Spleen (tissue), 13 donors: Measurements from ENCODE around the gene REN. TPM values are rescaled to one million over a fixed set of nuclear protein-coding genes. Genes with fewer than 3 reads are reported as not detected.

Experiments
- DNase-seq: peaks from one replicate; pipeline ENCODE4 v3.0.0-alpha.2; 2020
- H3K27ac ChIP-seq, 8 donors: fragments of 200-600 bp; sonication (generic) in 7 of 8; 1 replicate in 4 of 8; 2 replicates in 4 of 8; pipeline versions ENCODE4 v1.5.0 to v1.8.0; 2016 to 2021; ENCODE audit warnings: inconsistent platforms in 4 of 8, mild to moderate bottlenecking in 4 of 8, moderate library complexity in 1 of 8
- H3K27me3 ChIP-seq, 7 donors: fragments of 200-600 bp; sonication (generic) in 6 of 7; replicated peaks in 1 of 7; 1 replicate in 4 of 7; 2 replicates in 3 of 7; pipeline versions ENCODE4 v1.5.0 to v1.8.0; 2016 to 2021; ENCODE audit warnings: inconsistent platforms in 3 of 7, mild to moderate bottlenecking in 1 of 7
- H3K36me3 ChIP-seq, 6 donors: fragments of 200-600 bp; sonication (generic) in 5 of 6; 1 replicate in 4 of 6; 2 replicates in 2 of 6; pipeline versions ENCODE4 v1.5.0 to v1.8.0; 2016 to 2021; ENCODE audit warnings: inconsistent platforms in 2 of 6
- H3K4me1 ChIP-seq, 6 donors: fragments of 200-600 bp; sonication (generic) in 5 of 6; 1 replicate in 3 of 6; 2 replicates in 3 of 6; pipeline versions ENCODE4 v1.5.0 to v1.8.0; 2016 to 2021; ENCODE audit warnings: inconsistent platforms in 3 of 6
- H3K4me3 ChIP-seq, 8 donors: fragments of 200-600 bp; sonication (generic) in 7 of 8; 1 replicate in 4 of 8; 2 replicates in 4 of 8; pipeline versions ENCODE4 v1.5.0 to v1.8.0; 2016 to 2021; ENCODE audit warnings: inconsistent platforms in 4 of 8, mild to moderate bottlenecking in 4 of 8, moderate library complexity in 2 of 8
- H3K9me3 ChIP-seq, 8 donors: fragments of 200-600 bp; sonication (generic) in 7 of 8; 1 replicate in 4 of 8; 2 replicates in 4 of 8; pipeline versions ENCODE4 v1.5.0 to v1.8.0; 2016 to 2021; ENCODE audit warnings: inconsistent platforms in 4 of 8
- POLR2A ChIP-seq, 3 donors: fragments of 450-650 bp; IDR thresholded peaks; one replicate each; pipeline ENCODE4 v1.5.1; 2017; ENCODE audit warnings: antibody characterized with exemption in 3 of 3, mild to moderate bottlenecking in 1 of 3
- POLR2AphosphoS5 ChIP-seq, 3 donors: sonication (generic); formaldehyde crosslinking; IDR thresholded peaks; one replicate each; pipeline ENCODE4 v1.5.1; 2017; ENCODE audit warnings: antibody characterized with exemption in 3 of 3
- WGBS, 5 donors: extraction: QIAGEN DNeasy Blood & Tissue Kit in 3 of 5; methylation state at CpG; one replicate each; pipeline versions ENCODE4 v1.1.5 to v1.1.7; 2013 to 2018; 5-methylcytosine and 5-hydroxymethylcytosine counted together
- intact Hi-C: fragments of 100-400 bp; cut with DNase I; formaldehyde crosslinking; loops from one replicate; pipeline ENCODE4 v1.15.0; 2023; ENCODE audit warnings: low total_unique reads
- long read RNA-seq, 2 donors: transcript quantifications; one replicate each; lab custom pipeline, GENCODE V29; 2026
- polyA plus RNA-seq, 3 donors: library from polyadenylated mRNA; stranded (reverse); fragments of 200-250 nt; gene quantifications; one replicate each; pipeline ENCODE4 v1.2.1, GENCODE V29; 2013
- total RNA-seq, 7 donors: library from RNA; depleted of rRNA in 3 of 7; stranded (reverse); fragments of >200 nt in 3 of 7; fragmentation: NEBNext Ultra II Directional in 4 of 7; extraction: Animal tissue kit (Norgen Biotek cat#: 25700) in 4 of 7; gene quantifications; one replicate each; pipeline versions ENCODE4 v1.1.0 to v1.2.1, GENCODE V29; 2016 to 2021
- TF ChIP-seq, protein P1 (sequence below), 11 experiments: fragments of 200-600 bp in 7 of 11; fragments of 450-650 bp in 4 of 11; sonication (generic) in 4 of 11; IDR thresholded peaks in 8 of 11; conservative IDR thresholded peaks in 3 of 11; 1 replicate in 7 of 11; 2 replicates in 4 of 11; pipeline versions ENCODE4 v1.4.0 to v1.8.0; 2016 to 2021; ENCODE audit warnings: antibody characterized with exemption in 11 of 11, inconsistent platforms in 4 of 11, mild to moderate bottlenecking in 1 of 11
- donor health status: healthy with polysubstance abuse.
- donor health status: DM: no; HTN: no; CAD: no; lungs with moderate emphysema.
- donor health status: DM: no; HTN: no; CAD: no.
- donor health status: Bipolar disorder and iron deficiency.
- donor health status: healthy.
- donor health status: DM: no; HTN: no; CAD: no.
- donor health status: DM: yes; HTN: yes; CAD: no.

REN gene
- total RNA-seq (under 1 TPM in 1 of 7 donors, not detected in 6; 0.25 TPM), polyA plus RNA-seq (under 1 TPM in 1 of 3 donors, not detected in 2; 0.12 TPM)
- long read RNA-seq, donor 1, result 0 reads
- long read RNA-seq, donor 2, result 0 reads

DNA sequence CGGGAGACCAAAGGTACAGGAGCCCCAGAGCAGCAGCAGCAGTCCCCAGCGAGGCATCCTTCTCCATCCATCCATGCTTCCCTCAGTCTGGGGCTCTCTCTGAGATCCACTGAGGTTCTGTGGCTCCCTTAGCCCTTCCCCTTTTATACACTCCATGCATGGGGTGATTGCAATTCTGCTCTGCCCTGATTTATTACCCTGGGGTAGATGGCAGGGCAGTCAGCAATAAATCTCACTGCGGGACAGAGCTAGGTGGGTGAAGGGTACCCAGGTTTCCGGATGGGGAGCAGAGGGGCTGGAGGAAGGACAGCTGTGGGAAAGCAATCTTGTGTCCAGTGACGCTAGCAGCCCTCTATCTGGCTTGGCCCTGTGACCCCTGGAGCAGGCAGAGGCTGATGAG, at the start of gene REN:
TSS of gene REN (minus strand) at position 119 of the 400 bp plus-strand sequence. CDS start at position 75, 44 bp downstream.
- H3K4me1 ChIP-seq, result peaks cover 0 to 7% (median 3%) of the 10 kb centered on the region in 6 donors
- H3K9me3 ChIP-seq, result peaks cover 4 to 44% (median 32%) of the 10 kb centered on the region in 8 donors
- no peak for TF ChIP-seq POLR2AphosphoS5 (IDR thresholded peaks at IDR 0.05)
- TF ChIP-seq, protein P1, sequence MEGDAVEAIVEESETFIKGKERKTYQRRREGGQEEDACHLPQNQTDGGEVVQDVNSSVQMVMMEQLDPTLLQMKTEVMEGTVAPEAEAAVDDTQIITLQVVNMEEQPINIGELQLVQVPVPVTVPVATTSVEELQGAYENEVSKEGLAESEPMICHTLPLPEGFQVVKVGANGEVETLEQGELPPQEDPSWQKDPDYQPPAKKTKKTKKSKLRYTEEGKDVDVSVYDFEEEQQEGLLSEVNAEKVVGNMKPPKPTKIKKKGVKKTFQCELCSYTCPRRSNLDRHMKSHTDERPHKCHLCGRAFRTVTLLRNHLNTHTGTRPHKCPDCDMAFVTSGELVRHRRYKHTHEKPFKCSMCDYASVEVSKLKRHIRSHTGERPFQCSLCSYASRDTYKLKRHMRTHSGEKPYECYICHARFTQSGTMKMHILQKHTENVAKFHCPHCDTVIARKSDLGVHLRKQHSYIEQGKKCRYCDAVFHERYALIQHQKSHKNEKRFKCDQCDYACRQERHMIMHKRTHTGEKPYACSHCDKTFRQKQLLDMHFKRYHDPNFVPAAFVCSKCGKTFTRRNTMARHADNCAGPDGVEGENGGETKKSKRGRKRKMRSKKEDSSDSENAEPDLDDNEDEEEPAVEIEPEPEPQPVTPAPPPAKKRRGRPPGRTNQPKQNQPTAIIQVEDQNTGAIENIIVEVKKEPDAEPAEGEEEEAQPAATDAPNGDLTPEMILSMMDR (IDR thresholded peaks at IDR 0.05 in 8 of 11, conservative IDR thresholded peaks at IDR 0.05 in 3 of 11), result no peak
- no peak for TF ChIP-seq POLR2A (IDR thresholded peaks at IDR 0.05)
- DNase-seq, result no peak
- intact Hi-C loops, result no loop called here
- peaks cover 0 to 26% (median 0%) of the 10 kb centered on the region in 7 donors for H3K27me3 ChIP-seq
- 40 to 47% (median 44%) methylated on average over 4 to 5 of the region's 5 CpGs for WGBS, 5 donors
- no peak within 1 kb of the TSS for H3K4me3 ChIP-seq
- no peaks in the 10 kb centered on the region for H3K36me3 ChIP-seq
- no peak within 1 kb of the TSS for H3K27ac ChIP-seq

- Histone ChIP-seq H3K27ac (no peak within 1 kb of the TSS), H3K36me3 (no peaks in the 10 kb centered on the region), H3K4me3 (peak within 1 kb of the TSS in 2 of 8 donors; percentile 17 to 53), H3K9me3 (no peaks in the 10 kb centered on the region), H3K4me1 (peaks cover 5 to 12% (median 10%) of the 10 kb centered on the region in 6 donors), H3K27me3 (peaks cover 0 to 26% (median 0%) of the 10 kb centered on the region in 7 donors)
- intact Hi-C loops, result loop anchor here (5.0 kb wide), 1 partner anchor 148 kb away; no protein-coding TSS in a partner anchor
- 11 to 18% (median 15%) methylated on average over 34 to 41 of the region's 41 CpGs for WGBS, 5 donors
- TF ChIP-seq, protein P1 (IDR thresholded peaks at IDR 0.05 in 8 of 11, conservative IDR thresholded peaks at IDR 0.05 in 3 of 11), result peak in 10 of 11 experiments; percentile 17 to 70 (median 54)
- TF ChIP-seq POLR2AphosphoS5 (IDR thresholded peaks at IDR 0.05), result peak in 2 of 3 donors; percentile 23 to 31
- no peak for TF ChIP-seq POLR2A (IDR thresholded peaks at IDR 0.05)
- DNase-seq, result no peak
These were observed 47.8 kb upstream of the REN start, which contains the start of gene GOLT1A for GRCh38 chr1:204213668-204214662. Gene GOLT1A (minus strand): TSS chr1:204213988. CDS start chr1:204213906, 82 bp downstream.

- no peaks in the 10 kb centered on the region for H3K9me3 ChIP-seq
- 80 to 92% (median 87%) methylated on average over 3 of the region's 3 CpGs for WGBS, 5 donors
- no peak overlapping the region for H3K4me3 ChIP-seq
- TF ChIP-seq, protein P1 (IDR thresholded peaks at IDR 0.05 in 8 of 11, conservative IDR thresholded peaks at IDR 0.05 in 3 of 11), result no peak
- TF ChIP-seq POLR2A (IDR thresholded peaks at IDR 0.05), result no peak
- no peak for TF ChIP-seq POLR2AphosphoS5 (IDR thresholded peaks at IDR 0.05)
- peaks cover 5 to 12% (median 10%) of the 10 kb centered on the region in 6 donors for H3K4me1 ChIP-seq
- intact Hi-C loops, result loop anchor here (5.0 kb wide), 1 partner anchor 150 kb away; no protein-coding TSS in a partner anchor
- peaks cover 0 to 26% (median 0%) of the 10 kb centered on the region in 7 donors for H3K27me3 ChIP-seq
- no peak overlapping the region for H3K27ac ChIP-seq
- no peaks in the 10 kb centered on the region for H3K36me3 ChIP-seq
- DNase-seq, result no peak
These were observed 46.6 kb upstream of the REN start for GRCh38 chr1:204212715-204213114.
